Endothelial cell of umbilical vein (primary cell): Measurements from ENCODE around the gene CHRNA9. TPM values are rescaled to one million over a fixed set of nuclear protein-coding genes. Genes with fewer than 3 reads are reported as not detected.

Experiments
- BruUV-seq: library from RNA; stranded (reverse); fragments of 400-500 nt; replicated peaks from 2 replicates; lab custom pipeline; 2021; lab: Mats Ljungman, UMichigan
- CTCF ChIA-PET: fragments of 300-600, 350-600 bp; sonication (Branson Sonifier 250); formaldehyde crosslinking; loops from one replicate; lab custom pipeline; 2021; ENCODE audit warnings: antibody characterized with exemption, inconsistent platforms; lab: Charles Lee
- POLR2A ChIA-PET: fragments of 300-600, 350-600 bp; sonication (Branson Sonifier 250); formaldehyde crosslinking; loops from one replicate; lab custom pipeline; 2021; ENCODE audit warnings: antibody characterized with exemption, inconsistent platforms; lab: Charles Lee
- DNase-seq: peaks from one replicate; pipeline ENCODE4 v3.0.0-alpha.2; 2011; ENCODE audit warnings: low read depth, low spot score
- FAIRE-seq: peaks from 2 replicates; lab custom pipeline; 2011; peaks lifted over from hg19 to GRCh38; lab: Jason Lieb, UNC
- H2AFZ ChIP-seq: 2 replicates; pipeline ENCODE4 v1.6.0; 2012; ENCODE audit warnings: low read depth, low read length, control low read depth, inconsistent platforms
- H3K27ac ChIP-seq: 2 replicates; pipeline ENCODE4 v1.5.1; 2011; ENCODE audit warnings: low read depth, mild to moderate bottlenecking, control low read depth, low read length, moderate library complexity; ENCODE audit not compliant: insufficient read depth
- H3K27me3 ChIP-seq, 2 experiments: 2 replicates each; pipeline versions ENCODE4 v1.6.0 to v1.6.1; 2011; ENCODE audit warnings: low read length in 2 of 2, mixed read lengths in 1 of 2; ENCODE audit not compliant: control insufficient read depth in 2 of 2, insufficient read depth in 2 of 2
- H3K36me3 ChIP-seq, 2 experiments: 2 replicates in 1 of 2; 3 replicates in 1 of 2; pipeline ENCODE4 v1.5.1; 2011; ENCODE audit warnings: low read length in 2 of 2, mild to moderate bottlenecking in 1 of 2, moderate library complexity in 1 of 2; ENCODE audit not compliant: control insufficient read depth in 2 of 2, insufficient read depth in 2 of 2; ENCODE audit errors: extremely low read depth in 1 of 2
- H3K4me1 ChIP-seq: 3 replicates; pipeline ENCODE4 v1.5.1; 2011; ENCODE audit warnings: mild to moderate bottlenecking, low read length; ENCODE audit not compliant: control insufficient read depth, insufficient read depth; ENCODE audit errors: extremely low read depth
- H3K4me2 ChIP-seq: 2 replicates; pipeline ENCODE4 v1.6.1; 2011; ENCODE audit warnings: low read length, control low read depth, mixed read lengths; ENCODE audit not compliant: insufficient read depth
- H3K4me3 ChIP-seq, 3 experiments: fragments of 200-600 bp in 1 of 3; sonication (generic), shearing (Covaris generic) in 1 of 3; replicated peaks in 1 of 3; 2 replicates each; pipeline ENCODE4 v1.5.1; 2011 to 2016; ENCODE audit warnings: control low read depth in 3 of 3, low read length in 3 of 3, mild to moderate bottlenecking in 2 of 3, inconsistent platforms in 1 of 3, low read depth in 1 of 3, moderate library complexity in 1 of 3; ENCODE audit not compliant: insufficient read depth in 1 of 3
- H3K79me2 ChIP-seq: 2 replicates; pipeline ENCODE4 v1.6.0; 2012; ENCODE audit warnings: low read length, inconsistent platforms; ENCODE audit not compliant: control insufficient read depth, insufficient read depth
- H3K9ac ChIP-seq: replicated peaks from 2 replicates; pipeline ENCODE3; 2011; ENCODE audit warnings: low read length, control low read depth; ENCODE audit not compliant: insufficient read depth; ENCODE audit errors: extremely low read depth
- H3K9me1 ChIP-seq: replicated peaks from 3 replicates; pipeline ENCODE4 v1.6.0; 2011; ENCODE audit warnings: mild to moderate bottlenecking, low read length; ENCODE audit not compliant: control insufficient read depth, insufficient read depth; ENCODE audit errors: extremely low read depth
- H3K9me3 ChIP-seq: replicated peaks from 2 replicates; pipeline ENCODE4 v1.5.1; 2012; ENCODE audit warnings: low read length, inconsistent platforms; ENCODE audit not compliant: control insufficient read depth, insufficient read depth
- H4K20me1 ChIP-seq: replicated peaks from 2 replicates; pipeline ENCODE3; 2011; ENCODE audit warnings: mild to moderate bottlenecking, low read length; ENCODE audit not compliant: control insufficient read depth, insufficient read depth; ENCODE audit errors: extremely low read depth
- EZH2 ChIP-seq: IDR thresholded peaks from 2 replicates; pipeline ENCODE4 v1.6.1; 2012; ENCODE audit warnings: borderline replicate concordance, low read depth, mild to moderate bottlenecking, moderate library complexity, low read length, inconsistent platforms; ENCODE audit not compliant: severe bottlenecking
- FOS ChIP-seq: IDR thresholded peaks from 2 replicates; pipeline ENCODE4 v1.6.1; 2011; ENCODE audit warnings: mild to moderate bottlenecking, low read length, moderate library complexity, borderline replicate concordance; ENCODE audit not compliant: insufficient read depth
- GATA2 ChIP-seq: IDR thresholded peaks from 2 replicates; pipeline ENCODE4 v1.7.0; 2011; ENCODE audit warnings: low read depth, mild to moderate bottlenecking, moderate library complexity, mixed read lengths, low read length; ENCODE audit not compliant: insufficient read length, insufficient read depth
- JUN ChIP-seq: IDR thresholded peaks from 2 replicates; pipeline ENCODE4 v1.6.1; 2011; ENCODE audit warnings: borderline replicate concordance, low read depth; ENCODE audit not compliant: insufficient read length, insufficient read depth
- MYC ChIP-seq: IDR thresholded peaks from one replicate; pipeline ENCODE4 v1.6.1; 2011; ENCODE audit warnings: mild to moderate bottlenecking, low read depth, low read length
- POLR2A ChIP-seq: IDR thresholded peaks from 2 replicates; pipeline ENCODE4 v1.6.1; 2012; ENCODE audit warnings: low read depth, mild to moderate bottlenecking, control low read depth, low read length
- POLR2AphosphoS5 ChIP-seq: IDR thresholded peaks from 2 replicates; pipeline ENCODE4 v1.6.1; 2012; ENCODE audit warnings: low read depth, mild to moderate bottlenecking, control low read depth, low read length, moderate library complexity; ENCODE audit not compliant: insufficient read depth
- dilution Hi-C: fragments of 300-500 bp; cut with MboI; formaldehyde crosslinking; loops from one replicate; pipeline ENCODE4 v1.15.0; 2019; ENCODE audit warnings: low sequenced_read_pairs; ENCODE audit not compliant: extremely low pct_ligation_motif_present
- intact Hi-C: fragments of 100-400 bp; cut with micrococcal nuclease; formaldehyde crosslinking; loops from one replicate; pipeline ENCODE4 v1.10.0; 2022
- polyA plus RNA-seq, 4 experiments: library from polyadenylated mRNA; depleted of rRNA in 3 of 4; stranded (reverse) in 3 of 4; unstranded in 1 of 4; fragments of >200 nt; gene quantifications; 2 replicates each; pipeline versions ENCODE4 v1.2.1 to v1.2.3, GENCODE V29; 2011 to 2012; ENCODE audit warnings: missing spikeins in 1 of 4
- total RNA-seq: library from RNA; stranded (reverse); gene quantifications from 2 replicates; pipeline ENCODE4 v1.2.3, GENCODE V29; 2021
- TF ChIP-seq, protein P1 (sequence below): IDR thresholded peaks from 2 replicates; pipeline ENCODE4 v1.6.1; 2011; ENCODE audit not compliant: insufficient read depth, insufficient read length
- TF ChIP-seq, protein P2 (sequence below), 2 donors: IDR thresholded peaks; 1 replicate in 1 of 2; 2 replicates in 1 of 2; pipeline ENCODE4 v1.5.1; 2011; ENCODE audit warnings: low read length in 2 of 2, mild to moderate bottlenecking in 2 of 2, moderate library complexity in 2 of 2, control low read depth in 1 of 2, inconsistent platforms in 1 of 2, low read depth in 1 of 2; ENCODE audit not compliant: insufficient read depth in 1 of 2; ENCODE audit errors: extremely low read depth in 1 of 2

Gene CHRNA9
- total and polyA plus RNA-seq, 2 donors (not counting 3 experiments of a cell fraction or from before 2014, with no cell fraction given), result not detected

DNA sequence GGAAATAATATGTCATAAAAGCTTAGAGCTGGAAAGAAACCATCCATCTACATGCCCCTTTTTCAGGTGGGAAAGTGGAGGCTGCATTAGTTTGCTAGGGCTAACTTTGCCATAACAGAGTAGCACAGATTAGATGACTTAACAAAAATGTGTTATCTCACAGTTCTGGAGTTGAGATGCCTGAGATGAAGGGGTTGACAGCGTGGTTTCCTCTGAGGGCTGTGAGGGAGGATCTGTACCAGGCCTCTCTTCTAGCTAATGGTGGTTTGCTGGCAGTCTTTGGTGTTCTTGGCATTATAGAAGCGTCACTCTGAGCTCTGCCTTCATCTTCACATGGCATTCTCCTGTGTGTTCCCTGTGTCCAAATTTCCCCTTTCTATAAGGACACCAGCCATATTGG is 2.4 kb downstream of the CHRNA9 start:
- POLR2A ChIA-PET, result no interaction called here

DNA sequence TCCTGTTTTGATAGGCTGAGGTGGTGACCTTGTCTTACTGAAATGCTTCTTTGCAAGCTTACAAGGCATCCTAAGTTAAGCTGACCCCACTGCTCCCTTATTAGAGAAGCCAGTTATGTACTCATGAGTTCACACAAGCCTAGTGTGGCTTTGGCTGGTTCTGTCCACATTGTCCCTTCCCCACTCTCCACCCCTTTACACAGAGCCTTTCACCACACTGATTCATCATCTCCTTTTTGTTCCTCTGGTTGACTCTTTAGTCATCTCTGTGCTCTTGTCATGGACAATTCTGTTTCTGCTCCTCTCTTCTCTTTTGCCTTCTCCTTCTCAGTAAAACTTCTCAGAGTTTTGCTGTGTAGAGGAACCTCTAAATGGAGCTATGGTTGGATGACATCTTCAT is 4.9 kb downstream of the CHRNA9 start:
- H3K27ac ChIP-seq, result no peak overlapping the region
- dilution Hi-C loops, result no loop called here
- no peaks in the 10 kb centered on the region for H3K79me2 ChIP-seq
- no peaks in the 10 kb centered on the region for H3K9me1 ChIP-seq
- no peak for DNase-seq
- no peaks in the 10 kb centered on the region for H3K9me3 ChIP-seq
- no TSS peak for BruUV-seq
- no peak overlapping the region for H3K4me2 ChIP-seq
- no peaks in the 10 kb centered on the region for H4K20me1 ChIP-seq
- H3K9ac ChIP-seq, result no peak overlapping the region
- H3K4me3 ChIP-seq, result no peak overlapping the region
- ChIA-PET CTCF (interaction anchor here (1.2 kb wide), 2 partner anchors 12 to 23 kb away, joined by 3 to 5 read pairs; no protein-coding TSS in a partner anchor), POLR2A (no interaction called here)
- no peak for TF ChIP-seq POLR2AphosphoS5
- TF ChIP-seq MYC, result no peak
- TF ChIP-seq JUN, result no peak
- TF ChIP-seq, protein P1, sequence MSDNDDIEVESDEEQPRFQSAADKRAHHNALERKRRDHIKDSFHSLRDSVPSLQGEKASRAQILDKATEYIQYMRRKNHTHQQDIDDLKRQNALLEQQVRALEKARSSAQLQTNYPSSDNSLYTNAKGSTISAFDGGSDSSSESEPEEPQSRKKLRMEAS, result no peak
- TF ChIP-seq, protein P2, sequence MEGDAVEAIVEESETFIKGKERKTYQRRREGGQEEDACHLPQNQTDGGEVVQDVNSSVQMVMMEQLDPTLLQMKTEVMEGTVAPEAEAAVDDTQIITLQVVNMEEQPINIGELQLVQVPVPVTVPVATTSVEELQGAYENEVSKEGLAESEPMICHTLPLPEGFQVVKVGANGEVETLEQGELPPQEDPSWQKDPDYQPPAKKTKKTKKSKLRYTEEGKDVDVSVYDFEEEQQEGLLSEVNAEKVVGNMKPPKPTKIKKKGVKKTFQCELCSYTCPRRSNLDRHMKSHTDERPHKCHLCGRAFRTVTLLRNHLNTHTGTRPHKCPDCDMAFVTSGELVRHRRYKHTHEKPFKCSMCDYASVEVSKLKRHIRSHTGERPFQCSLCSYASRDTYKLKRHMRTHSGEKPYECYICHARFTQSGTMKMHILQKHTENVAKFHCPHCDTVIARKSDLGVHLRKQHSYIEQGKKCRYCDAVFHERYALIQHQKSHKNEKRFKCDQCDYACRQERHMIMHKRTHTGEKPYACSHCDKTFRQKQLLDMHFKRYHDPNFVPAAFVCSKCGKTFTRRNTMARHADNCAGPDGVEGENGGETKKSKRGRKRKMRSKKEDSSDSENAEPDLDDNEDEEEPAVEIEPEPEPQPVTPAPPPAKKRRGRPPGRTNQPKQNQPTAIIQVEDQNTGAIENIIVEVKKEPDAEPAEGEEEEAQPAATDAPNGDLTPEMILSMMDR (IDR thresholded peaks at IDR 0.05; ENCODE audit: extremely low read depth in 1 of 2, insufficient read depth in 1 of 2, low read depth in 1 of 2, low read length in 2 of 2), result no peak
- TF ChIP-seq FOS, result no peak
- no peak for TF ChIP-seq POLR2A
- no peak for TF ChIP-seq GATA2
- no peak for TF ChIP-seq EZH2
- no peaks in the 10 kb centered on the region for H3K36me3 ChIP-seq
- no peak overlapping the region for H2AFZ ChIP-seq
- FAIRE-seq, result no peak
- intact Hi-C loops, result no loop called here
- H3K4me1 ChIP-seq, result no peaks in the 10 kb centered on the region
- H3K27me3 ChIP-seq, result peaks cover 6 to 10% of the 10 kb centered on the region in 2 experiments

More for the DNA sequence above, 2.4 kb downstream of the CHRNA9 start:
- H3K4me1 ChIP-seq, result no peaks in the 10 kb centered on the region
- no peaks in the 10 kb centered on the region for H4K20me1 ChIP-seq
- no peak overlapping the region for H3K27ac ChIP-seq
- dilution Hi-C loops (no loop called here), intact Hi-C loops (no loop called here)
- H2AFZ ChIP-seq, result no peak overlapping the region
- CTCF ChIA-PET, result interaction anchor here (1.6 kb wide), 1 partner anchor 12 kb away, joined by 7 read pairs; no protein-coding TSS in a partner anchor
- no TSS peak for BruUV-seq
- H3K9ac ChIP-seq, result no peak overlapping the region
- H3K36me3 ChIP-seq, result no peaks in the 10 kb centered on the region
- no peak for DNase-seq
- no peaks in the 10 kb centered on the region for H3K79me2 ChIP-seq
- no peak for TF ChIP-seq POLR2A
- TF ChIP-seq, protein P1, result no peak
- no peaks in the 10 kb centered on the region for H3K9me3 ChIP-seq
- peaks cover 6 to 10% of the 10 kb centered on the region in 2 experiments for H3K27me3 ChIP-seq
- no peak for FAIRE-seq
- no peaks in the 10 kb centered on the region for H3K9me1 ChIP-seq
- H3K4me3 ChIP-seq, result no peak overlapping the region
- H3K4me2 ChIP-seq, result no peak overlapping the region
